A549 treated with dexamethasone at 1 μM for 4 hours (cell line): Measurements from ENCODE around the gene ZDHHC11. TPM values are rescaled to one million over a fixed set of nuclear protein-coding genes. Genes with fewer than 3 reads are reported as not detected.

Experiments
- total RNA-seq: library from RNA; stranded (reverse); fragments of 200-300 nt; extraction: Qiagen RNA extraction; gene quantifications from 5 replicates; pipeline ENCODE4 v1.2.3, GENCODE V29; 2022

The ZDHHC11 gene, protein sequence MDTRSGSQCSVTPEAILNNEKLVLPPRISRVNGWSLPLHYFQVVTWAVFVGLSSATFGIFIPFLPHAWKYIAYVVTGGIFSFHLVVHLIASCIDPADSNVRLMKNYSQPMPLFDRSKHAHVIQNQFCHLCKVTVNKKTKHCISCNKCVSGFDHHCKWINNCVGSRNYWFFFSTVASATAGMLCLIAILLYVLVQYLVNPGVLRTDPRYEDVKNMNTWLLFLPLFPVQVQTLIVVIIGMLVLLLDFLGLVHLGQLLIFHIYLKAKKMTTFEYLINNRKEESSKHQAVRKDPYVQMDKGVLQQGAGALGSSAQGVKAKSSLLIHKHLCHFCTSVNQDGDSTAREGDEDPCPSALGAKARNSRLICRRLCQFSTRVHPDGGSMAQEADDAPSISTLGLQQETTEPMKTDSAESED
- total RNA-seq, result 7.8 to 22.3 TPM (median 15.6 TPM) in 5 replicates

DNA sequence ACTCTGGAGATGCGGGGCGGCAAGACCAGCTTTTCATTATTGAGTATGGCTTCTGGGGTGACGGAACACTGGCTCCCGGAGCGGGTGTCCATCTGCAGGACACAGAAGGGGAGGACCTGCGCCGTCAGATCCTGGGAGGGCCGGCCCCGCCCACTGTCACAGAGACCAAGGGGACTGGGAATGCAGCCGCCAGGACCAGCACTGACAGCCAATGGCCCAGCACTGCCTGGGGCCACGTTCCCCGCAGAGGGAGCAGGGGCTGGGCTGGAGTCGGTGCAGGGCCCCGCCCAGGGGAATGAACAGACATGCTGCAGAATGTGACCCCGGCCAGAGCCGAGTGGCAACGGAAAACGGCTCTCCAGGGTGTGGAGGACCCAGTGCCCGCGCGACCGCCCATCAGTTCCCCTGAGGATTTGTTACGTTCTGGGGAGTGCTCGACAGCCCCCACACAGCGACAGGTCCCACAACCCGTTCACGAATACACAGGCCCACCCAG, at the start of gene ZDHHC11:
TSS of gene ZDHHC11 (minus strand) at position 476 of the 496 bp plus-strand sequence. CDS start at position 92, 384 bp downstream.

DNA sequence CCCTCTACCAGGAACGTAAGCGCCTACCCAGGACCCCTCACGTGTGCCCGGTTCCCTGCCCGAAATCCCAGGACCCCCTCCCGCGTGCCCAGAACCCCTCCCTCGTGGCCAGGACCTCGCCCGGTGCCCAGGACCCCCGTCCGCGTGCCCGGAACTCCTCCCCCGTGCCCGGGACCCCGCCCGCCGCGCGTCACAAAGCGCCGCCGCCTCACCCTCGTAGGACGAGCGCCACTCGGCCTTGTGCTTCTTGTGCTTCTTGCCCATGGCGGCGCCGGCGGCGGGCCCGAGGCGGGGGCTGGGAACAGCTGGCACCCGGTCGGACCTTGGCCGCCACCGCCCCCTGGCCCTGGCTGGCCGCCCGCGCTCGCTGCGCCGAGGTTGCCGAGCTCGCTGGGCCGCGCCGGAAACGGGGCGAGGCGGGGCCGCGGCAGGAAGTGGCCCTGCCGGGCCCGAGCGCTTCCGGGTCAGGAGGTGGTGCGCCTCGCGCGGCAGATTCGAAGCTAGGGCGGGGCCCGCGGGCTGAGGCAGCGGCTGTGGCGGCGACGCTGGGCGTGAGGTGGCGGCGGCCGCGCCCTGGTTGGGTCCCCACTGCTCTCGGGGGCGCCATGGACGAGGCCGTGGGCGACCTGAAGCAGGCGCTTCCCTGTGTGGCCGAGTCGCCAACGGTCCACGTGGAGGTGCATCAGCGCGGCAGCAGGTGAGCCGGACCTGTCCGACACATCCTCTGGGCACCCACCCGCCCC, 41.8 kb upstream of the ZDHHC11 start, which contains the start of the genes BRD9 and TRIP13:
TSS of gene BRD9 (minus strand) at position 408 of the 743 bp plus-strand sequence. CDS start at position 264, 144 bp downstream.
TSS of gene TRIP13 (plus strand) at position 491 of the 743 bp plus-strand sequence. CDS start at position 606, 115 bp downstream.

DNA sequence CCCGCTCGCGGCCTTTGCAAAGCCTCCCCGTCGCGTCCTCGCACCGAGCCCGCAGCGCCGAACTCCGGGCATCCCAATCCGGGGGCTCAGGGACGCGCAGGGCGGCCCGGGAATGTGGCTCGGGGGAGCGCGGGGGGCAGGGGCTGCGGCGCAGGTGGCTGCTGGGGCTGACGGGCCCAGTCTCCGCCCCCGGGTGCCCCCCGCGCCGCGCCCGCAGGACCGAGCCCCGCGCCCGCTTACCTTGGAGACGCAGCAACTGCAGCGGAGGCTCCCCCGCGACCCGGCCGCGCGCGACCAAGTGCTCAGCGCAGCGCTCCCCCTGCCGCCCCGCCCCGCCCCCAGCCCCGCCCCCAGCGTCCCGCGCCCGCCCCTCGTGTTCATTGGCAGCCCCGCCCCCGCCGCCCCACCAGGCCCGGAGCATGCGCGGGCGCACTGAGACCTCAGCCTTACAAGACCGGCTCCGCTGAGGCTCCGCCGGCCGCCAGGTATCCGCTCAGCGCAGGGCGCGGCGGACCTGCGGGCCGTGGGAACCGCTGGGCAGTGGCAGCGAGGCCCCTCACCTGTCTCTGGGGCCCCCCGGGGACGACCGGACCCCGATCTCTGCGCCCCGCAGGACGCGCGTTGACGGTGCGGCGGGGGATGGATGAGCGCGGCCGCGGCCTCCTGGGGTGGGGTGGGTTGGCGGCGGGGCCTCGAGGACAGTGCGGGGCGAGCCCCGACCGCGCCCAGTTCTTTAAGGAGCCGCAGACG, 66.2 kb downstream of the ZDHHC11 start, which contains the start of gene ZDHHC11B:
TSS of gene ZDHHC11B (minus strand) at position 302 of the 750 bp plus-strand sequence. CDS start 17,810 bp downstream, outside the sequence.

Other genes with a start within 250 kb of the ZDHHC11 start
- 7.3 to 10.1 TPM (median 9.5 TPM) in 5 replicates for gene CEP72, start 238.6 kb downstream of the ZDHHC11 start, total RNA-seq
- 5.4 to 9.8 TPM (median 8.1 TPM) in 5 replicates for gene TPPP, start 157.6 kb downstream of the ZDHHC11 start, total RNA-seq
- 0.87 to 1.4 TPM (median 1.3 TPM) in 5 replicates for gene ZDHHC11B, start 66.3 kb downstream of the ZDHHC11 start, total RNA-seq
- 35.8 to 41.4 TPM (median 38.7 TPM) in 5 replicates for gene BRD9, start 41.8 kb upstream of the ZDHHC11 start, total RNA-seq
- gene TRIP13, start 41.9 kb upstream of the ZDHHC11 start, total RNA-seq, result 63.1 to 74.5 TPM (median 72.4 TPM) in 5 replicates
- gene NKD2, start 157.8 kb upstream of the ZDHHC11 start, total RNA-seq, result 17.1 to 25.9 TPM (median 23.5 TPM) in 5 replicates